DMS79 (cell line): ENCODE results near the gene MALRD1.

Experiments
- DNase-seq: peaks from one replicate; lab custom pipeline; 2025; lab: John Stamatoyannopoulos, UW

Gene MALRD1

GRCh38 chr10:19111501-19112267 lies 63.1 kb downstream of the MALRD1 start:
- DNase-seq: no peak

- DNase-seq: no peak
Observed at GRCh38 chr10:19117438-19117837, 68.8 kb downstream of the MALRD1 start.

- DNase-seq: no peak
Observed at GRCh38 chr10:19119191-19119590, 70.6 kb downstream of the MALRD1 start.

- no peak for DNase-seq
Observed at GRCh38 chr10:19120381-19120908, 71.8 kb downstream of the MALRD1 start.

GRCh38 chr10:19133992-19134391 lies 85.4 kb downstream of the MALRD1 start:
- no peak for DNase-seq

GRCh38 chr10:19142967-19143366 lies 94.4 kb downstream of the MALRD1 start:
- no peak for DNase-seq

GRCh38 chr10:19144206-19144605 lies 95.6 kb downstream of the MALRD1 start:
- DNase-seq: no peak

- no peak for DNase-seq
Observed at GRCh38 chr10:19154375-19154774, 105.8 kb downstream of the MALRD1 start.

GRCh38 chr10:19158358-19158757 lies 109.8 kb downstream of the MALRD1 start:
- no peak for DNase-seq

GRCh38 chr10:19158870-19159269 lies 110.3 kb downstream of the MALRD1 start:
- DNase-seq: no peak

GRCh38 chr10:19164461-19164860 lies 115.9 kb downstream of the MALRD1 start:
- no peak for DNase-seq

GRCh38 chr10:19168584-19168983 lies 120.0 kb downstream of the MALRD1 start:
- no peak for DNase-seq

- DNase-seq: no peak
Observed at GRCh38 chr10:19169041-19169440, 120.4 kb downstream of the MALRD1 start.

GRCh38 chr10:19169684-19170083 lies 121.1 kb downstream of the MALRD1 start:
- DNase-seq: no peak

- DNase-seq: no peak
Observed at GRCh38 chr10:19178675-19179074, 130.1 kb downstream of the MALRD1 start.

- no peak for DNase-seq
Observed at GRCh38 chr10:19184891-19185290, 136.3 kb downstream of the MALRD1 start.

GRCh38 chr10:19194866-19195265 lies 146.3 kb downstream of the MALRD1 start:
- no peak for DNase-seq

- DNase-seq: no peak
Observed at GRCh38 chr10:19195698-19196097, 147.1 kb downstream of the MALRD1 start.

GRCh38 chr10:19200211-19200610 lies 151.6 kb downstream of the MALRD1 start:
- no peak for DNase-seq

- DNase-seq: no peak
Observed at GRCh38 chr10:19204246-19204917, 155.8 kb downstream of the MALRD1 start.

GRCh38 chr10:19209319-19209718 lies 160.7 kb downstream of the MALRD1 start:
- no peak for DNase-seq

GRCh38 chr10:19212590-19212989 lies 164.0 kb downstream of the MALRD1 start:
- no peak for DNase-seq

GRCh38 chr10:19221216-19221615 lies 172.6 kb downstream of the MALRD1 start:
- DNase-seq: no peak
